K562 (cell line): Measurements from ENCODE around the gene PTH2. TPM values are rescaled to one million over a fixed set of nuclear protein-coding genes. Genes with fewer than 3 reads are reported as not detected.

Experiments used
- ARNT ChIP-seq, 2 experiments: fragments of 450-650 bp; IDR thresholded peaks; 2 replicates each; pipeline ENCODE4 v1.6.1; 2016; ENCODE audit warnings: mild to moderate bottlenecking in 1 of 2
- FOSL1 ChIP-seq: fragments of 200-800 bp; sonication (Bioruptor generic); conservative IDR thresholded peaks from 2 replicates; pipeline ENCODE4 v1.6.1; 2016; ENCODE audit warnings: missing genetic modification characterization, missing compliant biosample characterization
- HDAC6 ChIP-seq: IDR thresholded peaks from 2 replicates; pipeline ENCODE4 v1.6.1; 2012; ENCODE audit warnings: low read depth, mild to moderate bottlenecking, control low read depth, inconsistent platforms, low read length, moderate library complexity
- IRF2 ChIP-seq: sonication (generic); formaldehyde crosslinking; IDR thresholded peaks from 2 replicates; pipeline ENCODE4 v1.8.1; 2022; ENCODE audit warnings: mild to moderate bottlenecking, missing genetic modification reagents
- KLF1 ChIP-seq: fragments of 450-650 bp; IDR thresholded peaks from 2 replicates; pipeline ENCODE4 v1.6.1; 2016; ENCODE audit warnings: missing genetic modification characterization, missing compliant biosample characterization
- MAX ChIP-seq: sonication (generic); formaldehyde crosslinking; IDR thresholded peaks from 2 replicates; pipeline ENCODE4 v1.9.0; 2022; ENCODE audit warnings: mild to moderate bottlenecking, missing genetic modification reagents
- MCM3 ChIP-seq: fragments of 450-650 bp; IDR thresholded peaks from 2 replicates; pipeline ENCODE4 v1.6.1; 2016
- MCM5 ChIP-seq: fragments of 450-650 bp; IDR thresholded peaks from 2 replicates; pipeline ENCODE4 v1.6.1; 2016; ENCODE audit warnings: low read depth
- MTA3 ChIP-seq: fragments of 450-650 bp; formaldehyde crosslinking; IDR thresholded peaks from 2 replicates; pipeline ENCODE4 v1.6.1; 2017; ENCODE audit warnings: mild to moderate bottlenecking, borderline replicate concordance
- NEUROD1 ChIP-seq: fragments of 150-350 bp; IDR thresholded peaks from 2 replicates; pipeline ENCODE4 v1.6.1; 2014; ENCODE audit warnings: borderline replicate concordance, low read length, low read depth; ENCODE audit not compliant: partially characterized antibody
- NFRKB ChIP-seq: fragments of 450-650 bp; IDR thresholded peaks from 2 replicates; pipeline ENCODE4 v1.6.1; 2016; ENCODE audit warnings: low read depth
- NR3C1 ChIP-seq: sonication (generic); formaldehyde crosslinking; IDR thresholded peaks from 2 replicates; pipeline ENCODE4 v1.8.1; 2022; ENCODE audit warnings: missing genetic modification reagents
- PHB2 ChIP-seq: fragments of 450-650 bp; IDR thresholded peaks from 2 replicates; pipeline ENCODE4 v1.6.1; 2017; ENCODE audit warnings: low read depth
- RFX7 ChIP-seq: fragments of 250-450 bp; sonication (Bioruptor Pico); IDR thresholded peaks from 2 replicates; pipeline ENCODE4 v1.5.1; 2021; ENCODE audit warnings: mild to moderate bottlenecking
- RHOXF2B ChIP-seq: fragments of 250-450 bp; sonication (Bioruptor Pico); conservative IDR thresholded peaks from 2 replicates; pipeline ENCODE4 v1.5.1; 2021
- SIN3B ChIP-seq: fragments of 450-650 bp; IDR thresholded peaks from 2 replicates; pipeline ENCODE4 v1.6.1; 2017; ENCODE audit warnings: low read depth, mild to moderate bottlenecking, moderate library complexity
- SRF ChIP-seq, 2 experiments: fragments of 250-450, 450-650 bp in 1 of 2; sonication (Bioruptor Pico) in 1 of 2; sonication (generic) in 1 of 2; formaldehyde crosslinking; IDR thresholded peaks; 2 replicates each; pipeline versions ENCODE4 v1.5.0 to v1.5.1; 2020 to 2022; ENCODE audit warnings: mild to moderate bottlenecking in 1 of 2, missing genetic modification reagents in 1 of 2
- TFAM ChIP-seq: fragments of 250-450 bp; sonication (Bioruptor Pico); conservative IDR thresholded peaks from 2 replicates; pipeline ENCODE4 v1.5.0; 2021; ENCODE audit warnings: mild to moderate bottlenecking, moderate library complexity
- ZNF12 ChIP-seq: sonication (generic); formaldehyde crosslinking; IDR thresholded peaks from 2 replicates; pipeline ENCODE4 v1.4.0; 2020; ENCODE audit warnings: mild to moderate bottlenecking, missing genetic modification reagents
- ZNF121 ChIP-seq: sonication (generic); formaldehyde crosslinking; conservative IDR thresholded peaks from 2 replicates; pipeline ENCODE4 v1.8.0; 2022; ENCODE audit warnings: missing genetic modification reagents
- ZNF224 ChIP-seq: sonication (generic); formaldehyde crosslinking; IDR thresholded peaks from 2 replicates; pipeline ENCODE4 v1.8.0; 2022; ENCODE audit warnings: mild to moderate bottlenecking, missing genetic modification reagents
- ZNF282 ChIP-seq: sonication (generic); formaldehyde crosslinking; IDR thresholded peaks from 2 replicates; pipeline ENCODE4 v1.8.1; 2023; ENCODE audit warnings: missing genetic modification reagents
- ZNF3 ChIP-seq: fragments of 250-450 bp; sonication (Bioruptor Pico); IDR thresholded peaks from 2 replicates; pipeline ENCODE4 v1.5.0; 2021; ENCODE audit warnings: mild to moderate bottlenecking, moderate library complexity
- ZNF764 ChIP-seq: fragments of 250-450 bp; sonication (Bioruptor Pico); IDR thresholded peaks from 2 replicates; pipeline ENCODE4 v1.4.0; 2020; ENCODE audit warnings: low read depth, mild to moderate bottlenecking, moderate library complexity
- polyA plus RNA-seq, 8 experiments: library from polyadenylated mRNA; depleted of rRNA in 4 of 8; stranded (reverse) in 5 of 8; unstranded in 3 of 8; fragments of >200 nt; fragmentation: Nextera tagmentation in 2 of 8; fragmentation: Illumina TruSeq in 1 of 8; extraction: Ambion mirVana in 2 of 8; extraction: Trizol in 1 of 8; gene quantifications; 2 replicates each; pipeline versions ENCODE4 v1.2.1 to v1.2.3, GENCODE V29; 2011 to 2014; ENCODE audit warnings: inconsistent platforms in 1 of 8, missing spikeins in 1 of 8
- total RNA-seq, 7 experiments: library from RNA; depleted of rRNA in 6 of 7; stranded (reverse); fragments of >200 nt in 6 of 7; fragmentation: Illumina TruSeq in 2 of 7; extraction: Trizol in 2 of 7; gene quantifications; 2 replicates each; pipeline versions ENCODE4 v1.2.1 to v1.2.3, GENCODE V29; 2011 to 2021; ENCODE audit warnings: low replicate concordance in 1 of 7
- TF ChIP-seq, protein P1 (sequence below): sonication (generic); formaldehyde crosslinking; IDR thresholded peaks from 2 replicates; pipeline ENCODE4 v1.8.1; 2022; ENCODE audit warnings: missing genetic modification reagents
- TF ChIP-seq, protein P2 (sequence below): sonication (generic); formaldehyde crosslinking; IDR thresholded peaks from 2 replicates; pipeline ENCODE4 v1.8.0; 2022; ENCODE audit warnings: missing genetic modification reagents, mild to moderate bottlenecking, moderate library complexity, borderline replicate concordance
- TF ChIP-seq, protein P3 (sequence below): fragments of 450-650 bp; formaldehyde crosslinking; IDR thresholded peaks from 2 replicates; pipeline ENCODE4 v1.4.0; 2022; ENCODE audit warnings: missing genetic modification characterization

PTH2 gene
- total and polyA plus RNA-seq, 9 of the 15 experiments (the other 6 are each of a cell fraction or from before 2014, with no cell fraction given): 1.3 TPM; not detected in 8

- peak; percentile 79 for TF ChIP-seq MAX (CRISPR knock-in tag)
- 0 out of 2 replicates have a peak, but pooled peaks have one; percentile 31 for TF ChIP-seq SIN3B
- no peak for TF ChIP-seq NEUROD1
- TF ChIP-seq ZNF12 (CRISPR knock-in tag): 0 out of 2 replicates have a peak, but pooled peaks have one; percentile 42
- no peak for TF ChIP-seq ZNF764 (CRISPR knock-in tag)
- no peak for TF ChIP-seq RFX7 (CRISPR knock-in tag)
- TF ChIP-seq KLF1: no peak
- TF ChIP-seq, protein P1, sequence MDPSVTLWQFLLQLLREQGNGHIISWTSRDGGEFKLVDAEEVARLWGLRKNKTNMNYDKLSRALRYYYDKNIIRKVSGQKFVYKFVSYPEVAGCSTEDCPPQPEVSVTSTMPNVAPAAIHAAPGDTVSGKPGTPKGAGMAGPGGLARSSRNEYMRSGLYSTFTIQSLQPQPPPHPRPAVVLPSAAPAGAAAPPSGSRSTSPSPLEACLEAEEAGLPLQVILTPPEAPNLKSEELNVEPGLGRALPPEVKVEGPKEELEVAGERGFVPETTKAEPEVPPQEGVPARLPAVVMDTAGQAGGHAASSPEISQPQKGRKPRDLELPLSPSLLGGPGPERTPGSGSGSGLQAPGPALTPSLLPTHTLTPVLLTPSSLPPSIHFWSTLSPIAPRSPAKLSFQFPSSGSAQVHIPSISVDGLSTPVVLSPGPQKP (CRISPR knock-in tag): no peak
- TF ChIP-seq, protein P2, sequence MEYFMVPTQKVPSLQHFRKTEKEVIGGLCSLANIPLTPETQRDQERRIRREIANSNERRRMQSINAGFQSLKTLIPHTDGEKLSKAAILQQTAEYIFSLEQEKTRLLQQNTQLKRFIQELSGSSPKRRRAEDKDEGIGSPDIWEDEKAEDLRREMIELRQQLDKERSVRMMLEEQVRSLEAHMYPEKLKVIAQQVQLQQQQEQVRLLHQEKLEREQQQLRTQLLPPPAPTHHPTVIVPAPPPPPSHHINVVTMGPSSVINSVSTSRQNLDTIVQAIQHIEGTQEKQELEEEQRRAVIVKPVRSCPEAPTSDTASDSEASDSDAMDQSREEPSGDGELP (CRISPR knock-in tag): peak; percentile 63; the same call in 1 of the 2 replicates
- TF ChIP-seq ARNT (IDR thresholded peaks at IDR 0.05): peak in 1 of 2 experiments; percentile 59; a peak in 1 of 4 replicates
- no peak for TF ChIP-seq IRF2
- no peak for TF ChIP-seq MCM3
- no peak for TF ChIP-seq ZNF282 (CRISPR knock-in tag)
- no peak for TF ChIP-seq NR3C1
- no peak for TF ChIP-seq ZNF224 (CRISPR knock-in tag)
- TF ChIP-seq TFAM (CRISPR knock-in tag): no peak
- TF ChIP-seq PHB2: no peak
- TF ChIP-seq SRF (CRISPR knock-in tag; IDR thresholded peaks at IDR 0.05): peak in 1 of 2 experiments; percentile 48; a peak in 1 of 4 replicates
- TF ChIP-seq, protein P3, sequence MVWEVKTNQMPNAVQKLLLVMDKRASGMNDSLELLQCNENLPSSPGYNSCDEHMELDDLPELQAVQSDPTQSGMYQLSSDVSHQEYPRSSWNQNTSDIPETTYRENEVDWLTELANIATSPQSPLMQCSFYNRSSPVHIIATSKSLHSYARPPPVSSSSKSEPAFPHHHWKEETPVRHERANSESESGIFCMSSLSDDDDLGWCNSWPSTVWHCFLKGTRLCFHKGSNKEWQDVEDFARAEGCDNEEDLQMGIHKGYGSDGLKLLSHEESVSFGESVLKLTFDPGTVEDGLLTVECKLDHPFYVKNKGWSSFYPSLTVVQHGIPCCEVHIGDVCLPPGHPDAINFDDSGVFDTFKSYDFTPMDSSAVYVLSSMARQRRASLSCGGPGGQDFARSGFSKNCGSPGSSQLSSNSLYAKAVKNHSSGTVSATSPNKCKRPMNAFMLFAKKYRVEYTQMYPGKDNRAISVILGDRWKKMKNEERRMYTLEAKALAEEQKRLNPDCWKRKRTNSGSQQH: no peak; the same call in 1 of the 2 replicates
- no peak for TF ChIP-seq ZNF3 (CRISPR knock-in tag)
- TF ChIP-seq FOSL1: no peak
- no peak for TF ChIP-seq RHOXF2B
- TF ChIP-seq NFRKB: peak; percentile 95
- TF ChIP-seq MTA3: peak; percentile 87
- TF ChIP-seq ZNF121 (CRISPR knock-in tag): no peak
- no peak for TF ChIP-seq MCM5
- TF ChIP-seq HDAC6: no peak
Observed at GRCh38 chr19:49453013-49453756, 29.9 kb upstream of the PTH2 start, which contains the start of gene ALDH16A1 (continued).
